ENCODE measurements around the gene IL6ST.

Gene IL6ST

GRCh38 chr5:55934115-55934613 lies 60.6 kb downstream of the IL6ST start:
- Histone ChIP-seq H3K4me1 (ENCODE audit: insufficient read depth, low read length, severe bottlenecking) (no peaks in the 10 kb centered on the region), H3K27ac (ENCODE audit: low read depth, low read length, poor library complexity, severe bottlenecking) (no peak overlapping the region)
- no peak for TF ChIP-seq EZH2 (IDR thresholded peaks at IDR 0.05; ENCODE audit: borderline replicate concordance, low read length)
- no peak for TF ChIP-seq CTCF (IDR thresholded peaks at IDR 0.05; ENCODE audit: low read length)

GRCh38 chr5:55933377-55934114 lies 61.2 kb downstream of the IL6ST start:
- H3K4me3 ChIP-seq (ENCODE audit: low read depth, low read length, poor library complexity, severe bottlenecking) = no peak overlapping the region
- no peaks in the 10 kb centered on the region for H3K79me2 ChIP-seq (ENCODE audit: insufficient read depth, low read length)
- no peak overlapping the region for H3K9ac ChIP-seq (ENCODE audit: low read length)
- TF ChIP-seq CTCF (IDR thresholded peaks at IDR 0.05; ENCODE audit: low read length) (no peak), EZH2 (IDR thresholded peaks at IDR 0.05; ENCODE audit: borderline replicate concordance, low read length) (no peak)
- H3F3A ChIP-seq (ENCODE audit: insufficient read depth, low read length) = no peaks in the 10 kb centered on the region
- no peaks in the 10 kb centered on the region for H3K4me1 ChIP-seq (ENCODE audit: insufficient read depth, low read length, severe bottlenecking)
- H3K4me2 ChIP-seq (ENCODE audit: low read length) = no peak overlapping the region
- H3K9me3 ChIP-seq (ENCODE audit: low read length) = no peaks in the 10 kb centered on the region
- H3K27me3 ChIP-seq (ENCODE audit: insufficient read depth, low read length) = no peaks in the 10 kb centered on the region
- H3K36me3 ChIP-seq (ENCODE audit: insufficient read depth, low read length) = no peaks in the 10 kb centered on the region
- H4K20me1 ChIP-seq (ENCODE audit: insufficient read depth, low read length) = no peaks in the 10 kb centered on the region
- H2AFZ ChIP-seq (ENCODE audit: low read length) = no peak overlapping the region
- H3K27ac ChIP-seq (ENCODE audit: low read depth, low read length, poor library complexity, severe bottlenecking) = no peak overlapping the region
- H3K9me2 ChIP-seq (ENCODE audit: low read depth, low read length) = no peaks in the 10 kb centered on the region

More at GRCh38 chr5:55934115-55934613, 60.6 kb downstream of the IL6ST start:
- H3K27me3 ChIP-seq (ENCODE audit: insufficient read depth, low read length) = no peaks in the 10 kb centered on the region
- no peaks in the 10 kb centered on the region for H3K36me3 ChIP-seq (ENCODE audit: insufficient read depth, low read length)
- H3F3A ChIP-seq (ENCODE audit: insufficient read depth, low read length) = no peaks in the 10 kb centered on the region
- H3K4me2 ChIP-seq (ENCODE audit: low read length) = no peak overlapping the region
- H2AFZ ChIP-seq (ENCODE audit: low read length) = no peak overlapping the region
- no peak overlapping the region for H3K4me3 ChIP-seq (ENCODE audit: low read depth, low read length, poor library complexity, severe bottlenecking)
- H3K9me2 ChIP-seq (ENCODE audit: low read depth, low read length) = no peaks in the 10 kb centered on the region
- H3K79me2 ChIP-seq (ENCODE audit: insufficient read depth, low read length) = no peaks in the 10 kb centered on the region
- H3K9ac ChIP-seq (ENCODE audit: low read length) = no peak overlapping the region
- no peaks in the 10 kb centered on the region for H4K20me1 ChIP-seq (ENCODE audit: insufficient read depth, low read length)
- no peaks in the 10 kb centered on the region for H3K9me3 ChIP-seq (ENCODE audit: low read length)

GRCh38 chr5:55932700-55933099 lies 62.1 kb downstream of the IL6ST start:
- Histone ChIP-seq H3K4me1 (ENCODE audit: insufficient read depth, low read length, severe bottlenecking) (no peaks in the 10 kb centered on the region), H3K9me3 (ENCODE audit: low read length) (no peaks in the 10 kb centered on the region)
- no peak for TF ChIP-seq EZH2 (IDR thresholded peaks at IDR 0.05; ENCODE audit: borderline replicate concordance, low read length)
- TF ChIP-seq CTCF (IDR thresholded peaks at IDR 0.05; ENCODE audit: low read length) = no peak

More at GRCh38 chr5:55932700-55933099, 62.1 kb downstream of the IL6ST start:
- Histone ChIP-seq H3K4me2 (ENCODE audit: low read length) (no peak overlapping the region), H3K27ac (ENCODE audit: low read depth, low read length, poor library complexity, severe bottlenecking) (no peak overlapping the region), H3K9me2 (ENCODE audit: low read depth, low read length) (no peaks in the 10 kb centered on the region), H3K79me2 (ENCODE audit: insufficient read depth, low read length) (no peaks in the 10 kb centered on the region), H4K20me1 (ENCODE audit: insufficient read depth, low read length) (no peaks in the 10 kb centered on the region), H3F3A (ENCODE audit: insufficient read depth, low read length) (no peaks in the 10 kb centered on the region), H3K9ac (ENCODE audit: low read length) (no peak overlapping the region), H2AFZ (ENCODE audit: low read length) (no peak overlapping the region), H3K4me3 (ENCODE audit: low read depth, low read length, poor library complexity, severe bottlenecking) (no peak overlapping the region), H3K36me3 (ENCODE audit: insufficient read depth, low read length) (no peaks in the 10 kb centered on the region), H3K27me3 (ENCODE audit: insufficient read depth, low read length) (no peaks in the 10 kb centered on the region)
